ENCODE results near the gene KRT38.

Gene KRT38

DNA sequence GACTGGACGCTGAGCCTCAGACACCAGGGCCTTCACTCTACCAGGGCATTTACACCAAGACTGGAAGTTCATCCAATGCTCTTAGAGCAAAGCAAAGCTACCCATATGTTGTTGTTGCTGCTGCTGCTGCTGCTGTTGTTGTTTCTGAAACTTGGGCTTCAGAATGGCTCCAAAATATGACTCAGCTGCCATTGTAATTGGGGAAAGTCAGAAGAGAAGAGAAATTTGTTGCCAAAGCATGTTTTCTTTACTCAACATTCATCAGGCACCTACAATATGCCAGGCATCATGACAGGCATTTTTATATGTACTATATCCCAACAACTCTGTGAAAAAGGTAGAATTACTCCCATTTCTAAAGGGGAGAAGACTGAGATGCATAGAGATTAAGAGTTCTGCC is 14.5 kb upstream of the KRT38 start:
- TF ChIP-seq, protein P1, sequence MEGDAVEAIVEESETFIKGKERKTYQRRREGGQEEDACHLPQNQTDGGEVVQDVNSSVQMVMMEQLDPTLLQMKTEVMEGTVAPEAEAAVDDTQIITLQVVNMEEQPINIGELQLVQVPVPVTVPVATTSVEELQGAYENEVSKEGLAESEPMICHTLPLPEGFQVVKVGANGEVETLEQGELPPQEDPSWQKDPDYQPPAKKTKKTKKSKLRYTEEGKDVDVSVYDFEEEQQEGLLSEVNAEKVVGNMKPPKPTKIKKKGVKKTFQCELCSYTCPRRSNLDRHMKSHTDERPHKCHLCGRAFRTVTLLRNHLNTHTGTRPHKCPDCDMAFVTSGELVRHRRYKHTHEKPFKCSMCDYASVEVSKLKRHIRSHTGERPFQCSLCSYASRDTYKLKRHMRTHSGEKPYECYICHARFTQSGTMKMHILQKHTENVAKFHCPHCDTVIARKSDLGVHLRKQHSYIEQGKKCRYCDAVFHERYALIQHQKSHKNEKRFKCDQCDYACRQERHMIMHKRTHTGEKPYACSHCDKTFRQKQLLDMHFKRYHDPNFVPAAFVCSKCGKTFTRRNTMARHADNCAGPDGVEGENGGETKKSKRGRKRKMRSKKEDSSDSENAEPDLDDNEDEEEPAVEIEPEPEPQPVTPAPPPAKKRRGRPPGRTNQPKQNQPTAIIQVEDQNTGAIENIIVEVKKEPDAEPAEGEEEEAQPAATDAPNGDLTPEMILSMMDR (IDR thresholded peaks at IDR 0.05; ENCODE audit: poor library complexity, severe bottlenecking) = no peak
- no peaks in the 10 kb centered on the region for H3K36me3 ChIP-seq (ENCODE audit: low read depth)
- H3K4me3 ChIP-seq (ENCODE audit: severe bottlenecking) = no peak overlapping the region
- H3K4me1 ChIP-seq (ENCODE audit: insufficient read depth, poor library complexity, severe bottlenecking) = no peaks in the 10 kb centered on the region
- no peaks in the 10 kb centered on the region for H3K27me3 ChIP-seq (ENCODE audit: insufficient read depth, poor library complexity, severe bottlenecking)
- DNase-seq (ENCODE audit: low spot score) = no peak
- no peaks in the 10 kb centered on the region for H3K9me3 ChIP-seq (ENCODE audit: severe bottlenecking)
- H3K27ac ChIP-seq (ENCODE audit: poor library complexity, severe bottlenecking) = no peak overlapping the region
- no peak for ATAC-seq (ENCODE audit: low read depth)

DNA sequence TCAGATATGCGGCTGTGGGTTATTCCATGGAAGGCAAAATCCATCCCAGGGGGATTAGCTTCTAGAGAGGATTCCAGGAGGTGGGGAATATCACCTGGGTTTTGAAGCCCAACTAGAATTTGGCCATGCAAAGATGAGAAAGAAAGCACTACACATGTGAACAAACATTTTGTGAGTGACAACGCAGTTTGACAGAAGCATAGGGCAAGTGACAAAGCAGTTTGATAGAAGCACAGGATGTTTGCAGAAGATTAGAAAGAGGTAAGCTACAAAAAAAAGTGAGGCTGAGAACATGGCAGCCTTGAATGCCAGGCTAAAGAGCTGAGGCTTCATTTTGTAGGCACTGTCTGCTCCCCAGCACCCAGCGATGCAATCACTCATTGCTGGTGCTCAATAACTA is 12.3 kb upstream of the KRT38 start:
- ATAC-seq (ENCODE audit: low read depth) = no peak

DNA sequence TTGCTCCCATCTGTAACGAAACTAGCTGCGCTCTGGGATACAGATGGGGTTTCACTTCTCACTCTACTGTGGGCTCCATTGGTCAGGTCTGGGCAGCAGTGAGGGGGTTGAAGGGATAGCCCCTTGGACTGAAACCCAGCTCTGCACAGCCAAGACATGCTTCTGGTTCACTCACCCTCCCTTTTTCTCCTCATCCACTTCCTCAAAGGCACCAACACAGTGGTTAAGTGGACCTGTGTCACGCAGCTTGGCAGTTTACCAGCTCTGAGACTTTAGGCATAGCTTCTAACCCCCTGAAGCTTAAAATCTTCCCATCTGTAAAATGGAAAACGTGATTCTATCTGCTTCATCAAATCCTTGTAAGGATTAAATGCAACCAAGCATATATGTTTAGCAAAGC is 11.5 kb upstream of the KRT38 start:
- Histone ChIP-seq H3K36me3 (ENCODE audit: low read depth) (no peaks in the 10 kb centered on the region), H3K27ac (ENCODE audit: poor library complexity, severe bottlenecking) (no peak overlapping the region), H3K9me3 (ENCODE audit: severe bottlenecking) (no peaks in the 10 kb centered on the region), H3K4me1 (ENCODE audit: insufficient read depth, poor library complexity, severe bottlenecking) (no peaks in the 10 kb centered on the region), H3K4me3 (ENCODE audit: severe bottlenecking) (no peak overlapping the region), H3K27me3 (ENCODE audit: insufficient read depth, poor library complexity, severe bottlenecking) (no peaks in the 10 kb centered on the region)
- ATAC-seq (ENCODE audit: low read depth) (no peak), DNase-seq (ENCODE audit: low spot score) (no peak)
- TF ChIP-seq, protein P1 (IDR thresholded peaks at IDR 0.05; ENCODE audit: poor library complexity, severe bottlenecking) = no peak

More for the DNA sequence above, 12.3 kb upstream of the KRT38 start:
- TF ChIP-seq, protein P1 (IDR thresholded peaks at IDR 0.05; ENCODE audit: poor library complexity, severe bottlenecking) = no peak
- Histone ChIP-seq H3K4me1 (ENCODE audit: insufficient read depth, poor library complexity, severe bottlenecking) (no peaks in the 10 kb centered on the region), H3K9me3 (ENCODE audit: severe bottlenecking) (no peaks in the 10 kb centered on the region), H3K36me3 (ENCODE audit: low read depth) (no peaks in the 10 kb centered on the region), H3K27ac (ENCODE audit: poor library complexity, severe bottlenecking) (no peak overlapping the region), H3K27me3 (ENCODE audit: insufficient read depth, poor library complexity, severe bottlenecking) (no peaks in the 10 kb centered on the region), H3K4me3 (ENCODE audit: severe bottlenecking) (no peak overlapping the region)
- no peak for DNase-seq (ENCODE audit: low spot score)

DNA sequence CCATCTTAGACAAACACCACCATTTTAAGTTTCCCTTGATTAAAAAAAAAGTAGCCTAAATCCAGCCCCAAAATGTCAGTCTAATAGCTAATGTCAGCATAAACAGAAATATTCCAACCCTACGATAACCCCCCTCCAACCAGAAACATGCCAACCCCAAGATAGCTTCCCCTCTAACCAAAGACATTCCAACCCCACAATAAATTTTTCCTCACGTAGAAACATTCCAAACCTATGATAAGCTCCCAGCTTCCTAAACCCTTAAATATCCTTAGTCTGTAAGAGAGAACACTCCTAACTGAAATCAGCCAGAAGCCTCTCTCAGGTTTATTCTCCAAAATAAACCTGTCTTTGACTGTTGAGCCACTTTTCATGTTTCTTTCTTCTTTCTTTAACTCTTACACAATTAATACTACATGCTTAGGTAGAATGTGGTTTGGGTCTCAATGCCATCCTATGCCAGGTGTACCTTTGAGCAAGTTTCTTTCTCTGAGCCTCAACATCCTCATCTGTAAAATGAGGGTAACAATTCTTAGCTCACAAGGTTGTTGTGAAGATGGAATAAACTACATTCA is 10.5 kb upstream of the KRT38 start:
- TF ChIP-seq, protein P1 (IDR thresholded peaks at IDR 0.05; ENCODE audit: poor library complexity, severe bottlenecking) = no peak
- Histone ChIP-seq H3K36me3 (ENCODE audit: low read depth) (no peaks in the 10 kb centered on the region), H3K4me1 (ENCODE audit: insufficient read depth, poor library complexity, severe bottlenecking) (no peaks in the 10 kb centered on the region), H3K9me3 (ENCODE audit: severe bottlenecking) (no peaks in the 10 kb centered on the region), H3K4me3 (ENCODE audit: severe bottlenecking) (no peak overlapping the region), H3K27ac (ENCODE audit: poor library complexity, severe bottlenecking) (no peak overlapping the region), H3K27me3 (ENCODE audit: insufficient read depth, poor library complexity, severe bottlenecking) (no peaks in the 10 kb centered on the region)
- ATAC-seq (ENCODE audit: low read depth) (no peak), DNase-seq (ENCODE audit: low spot score) (no peak)

DNA sequence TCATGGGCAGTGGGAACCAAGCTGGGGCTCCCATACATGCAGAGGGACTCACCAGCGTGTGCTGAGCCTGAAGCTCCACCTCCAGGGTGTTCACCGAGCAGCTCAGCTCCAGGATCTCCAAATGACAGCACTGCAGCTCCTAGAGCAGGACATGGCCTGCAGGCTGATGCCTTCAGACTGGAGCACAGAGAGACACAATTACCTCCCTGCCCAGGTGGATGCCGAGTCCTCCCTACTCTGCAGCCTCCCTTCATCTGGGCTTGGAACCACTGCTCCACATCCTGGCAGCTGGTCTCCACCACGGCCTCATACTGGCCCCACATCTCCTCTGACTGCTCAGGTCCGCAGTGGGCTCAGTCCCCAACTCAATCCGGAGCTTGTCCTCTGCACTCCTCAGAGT is 8.2 kb upstream of the KRT38 start:
- Histone ChIP-seq H3K4me1 (ENCODE audit: insufficient read depth, poor library complexity, severe bottlenecking) (no peaks in the 10 kb centered on the region), H3K4me3 (ENCODE audit: severe bottlenecking) (no peak overlapping the region), H3K27ac (ENCODE audit: poor library complexity, severe bottlenecking) (no peak overlapping the region), H3K9me3 (ENCODE audit: severe bottlenecking) (no peaks in the 10 kb centered on the region), H3K27me3 (ENCODE audit: insufficient read depth, poor library complexity, severe bottlenecking) (no peaks in the 10 kb centered on the region), H3K36me3 (ENCODE audit: low read depth) (no peaks in the 10 kb centered on the region)
- no peak for ATAC-seq (ENCODE audit: low read depth)
- TF ChIP-seq, protein P1 (IDR thresholded peaks at IDR 0.05; ENCODE audit: poor library complexity, severe bottlenecking) = no peak
- DNase-seq (ENCODE audit: low spot score) = no peak
